SJCRH30 (cell line): Measurements from ENCODE around the gene RTBDN. TPM values are rescaled to one million over a fixed set of nuclear protein-coding genes. Genes with fewer than 3 reads are reported as not detected.
A peak's percentile ranks its signal among the peaks of the same experiment; 100 is the strongest.

ENCODE experiments used
- DNase-seq, 2 experiments: peaks; one replicate each; pipeline ENCODE4 v3.0.0-alpha.2; 2015 to 2020
- H3K27ac ChIP-seq: fragments of 250-450 bp; sonication (Bioruptor Pico); 2 replicates; pipeline ENCODE4 v1.5.1; 2020; ENCODE audit warnings: mild to moderate bottlenecking, moderate library complexity
- H3K27me3 ChIP-seq: fragments of 250-450 bp; sonication (Bioruptor Pico); 2 replicates; pipeline ENCODE4 v1.5.1; 2020; ENCODE audit warnings: mild to moderate bottlenecking, moderate library complexity
- H3K36me3 ChIP-seq: fragments of 250-450 bp; sonication (Bioruptor Pico); 2 replicates; pipeline ENCODE4 v1.5.1; 2020; ENCODE audit warnings: mild to moderate bottlenecking, moderate library complexity
- H3K4me1 ChIP-seq: fragments of 250-450 bp; sonication (Bioruptor Pico); 2 replicates; pipeline ENCODE4 v1.5.1; 2020; ENCODE audit warnings: mild to moderate bottlenecking, moderate library complexity
- H3K4me3 ChIP-seq: fragments of 250-450 bp; sonication (Bioruptor Pico); 2 replicates; pipeline ENCODE4 v1.5.1; 2020; ENCODE audit warnings: mild to moderate bottlenecking, moderate library complexity
- H3K9me3 ChIP-seq: fragments of 250-450 bp; sonication (Bioruptor Pico); replicated peaks from 2 replicates; pipeline ENCODE4 v1.5.1; 2020; ENCODE audit warnings: mild to moderate bottlenecking, moderate library complexity
- total RNA-seq: library from RNA; depleted of rRNA; stranded (reverse); fragments of >200 nt; shearing (Covaris generic); gene quantifications from 2 replicates; pipeline ENCODE4 v1.2.3, GENCODE V29; 2014

Gene RTBDN
- total RNA-seq, 1 experiment from 2014 or later, result 0.45 TPM

GRCh38 chr19:12794196-12794941, 40.0 kb downstream of the RTBDN start:
- DNase-seq, result no peak
- H3K36me3 ChIP-seq, result no peaks in the 10 kb centered on the region

GRCh38 chr19:12793290-12794195, 40.8 kb downstream of the RTBDN start:
- peak overlapping the region; percentile 60 for H3K27ac ChIP-seq
- no peaks in the 10 kb centered on the region for H3K9me3 ChIP-seq
- no peaks in the 10 kb centered on the region for H3K36me3 ChIP-seq
- DNase-seq, result peak; percentile 93 to 98
- H3K4me3 ChIP-seq, result peak overlapping the region; percentile 80
- H3K4me1 ChIP-seq, result peaks cover 16% of the 10 kb centered on the region
- H3K27me3 ChIP-seq, result no peaks in the 10 kb centered on the region

More at GRCh38 chr19:12794196-12794941, 40.0 kb downstream of the RTBDN start:
- no peaks in the 10 kb centered on the region for H3K27me3 ChIP-seq
- H3K9me3 ChIP-seq, result no peaks in the 10 kb centered on the region
- peak overlapping the region; percentile 60; the same call in 1 of the 2 replicates for H3K27ac ChIP-seq
- H3K4me3 ChIP-seq, result peak overlapping the region; percentile 80
- H3K4me1 ChIP-seq, result peaks cover 9% of the 10 kb centered on the region

GRCh38 chr19:12792853-12793289, 41.5 kb downstream of the RTBDN start:
- no peaks in the 10 kb centered on the region for H3K36me3 ChIP-seq
- no peak for DNase-seq
- H3K4me3 ChIP-seq, result peak overlapping the region; percentile 80
- H3K9me3 ChIP-seq, result no peaks in the 10 kb centered on the region
- H3K27ac ChIP-seq, result peak overlapping the region; percentile 18; the same call in 1 of the 2 replicates
- no peaks in the 10 kb centered on the region for H3K27me3 ChIP-seq
- peaks cover 23% of the 10 kb centered on the region for H3K4me1 ChIP-seq

GRCh38 chr19:12792051-12792852, 42.1 kb downstream of the RTBDN start:
- Histone ChIP-seq H3K9me3 (no peaks in the 10 kb centered on the region), H3K4me1 (peaks cover 24% of the 10 kb centered on the region), H3K27me3 (no peaks in the 10 kb centered on the region), H3K27ac (peak overlapping the region; percentile 18; the same call in 1 of the 2 replicates), H3K4me3 (peak overlapping the region; percentile 80), H3K36me3 (no peaks in the 10 kb centered on the region)
- peak; percentile 83 to 85 for DNase-seq

DNA sequence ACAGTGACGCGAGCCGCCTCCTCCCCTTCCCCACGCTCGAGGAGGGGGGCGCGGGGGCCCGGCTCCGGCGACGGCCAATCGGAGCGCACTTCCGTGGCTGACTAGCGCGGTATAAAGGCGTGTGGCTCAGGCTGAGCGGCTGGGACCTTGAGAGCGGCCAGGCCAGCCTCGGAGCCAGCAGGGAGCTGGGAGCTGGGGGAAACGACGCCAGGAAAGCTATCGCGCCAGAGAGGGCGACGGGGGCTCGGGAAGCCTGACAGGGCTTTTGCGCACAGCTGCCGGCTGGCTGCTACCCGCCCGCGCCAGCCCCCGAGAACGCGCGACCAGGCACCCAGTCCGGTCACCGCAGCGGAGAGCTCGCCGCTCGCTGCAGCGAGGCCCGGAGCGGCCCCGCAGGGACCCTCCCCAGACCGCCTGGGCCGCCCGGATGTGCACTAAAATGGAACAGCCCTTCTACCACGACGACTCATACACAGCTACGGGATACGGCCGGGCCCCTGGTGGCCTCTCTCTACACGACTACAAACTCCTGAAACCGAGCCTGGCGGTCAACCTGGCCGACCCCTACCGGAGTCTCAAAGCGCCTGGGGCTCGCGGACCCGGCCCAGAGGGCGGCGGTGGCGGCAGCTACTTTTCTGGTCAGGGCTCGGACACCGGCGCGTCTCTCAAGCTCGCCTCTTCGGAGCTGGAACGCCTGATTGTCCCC, 42.9 kb downstream of the RTBDN start, which contains the start of gene JUNB:
Gene JUNB (plus strand): TSS at position 142 of the 706 bp plus-strand sequence. CDS start 286 bp downstream, at position 428.
- H3K4me1 ChIP-seq, result peaks cover 24% of the 10 kb centered on the region
- no peaks in the 10 kb centered on the region for H3K27me3 ChIP-seq
- H3K27ac ChIP-seq, result peak within 1 kb of the TSS; percentile 20
- peak within 1 kb of the TSS; percentile 80 for H3K4me3 ChIP-seq
- DNase-seq, result peak; percentile 98 to 99
- no peaks in the 10 kb centered on the region for H3K9me3 ChIP-seq
- no peaks in the 10 kb centered on the region for H3K36me3 ChIP-seq

DNA sequence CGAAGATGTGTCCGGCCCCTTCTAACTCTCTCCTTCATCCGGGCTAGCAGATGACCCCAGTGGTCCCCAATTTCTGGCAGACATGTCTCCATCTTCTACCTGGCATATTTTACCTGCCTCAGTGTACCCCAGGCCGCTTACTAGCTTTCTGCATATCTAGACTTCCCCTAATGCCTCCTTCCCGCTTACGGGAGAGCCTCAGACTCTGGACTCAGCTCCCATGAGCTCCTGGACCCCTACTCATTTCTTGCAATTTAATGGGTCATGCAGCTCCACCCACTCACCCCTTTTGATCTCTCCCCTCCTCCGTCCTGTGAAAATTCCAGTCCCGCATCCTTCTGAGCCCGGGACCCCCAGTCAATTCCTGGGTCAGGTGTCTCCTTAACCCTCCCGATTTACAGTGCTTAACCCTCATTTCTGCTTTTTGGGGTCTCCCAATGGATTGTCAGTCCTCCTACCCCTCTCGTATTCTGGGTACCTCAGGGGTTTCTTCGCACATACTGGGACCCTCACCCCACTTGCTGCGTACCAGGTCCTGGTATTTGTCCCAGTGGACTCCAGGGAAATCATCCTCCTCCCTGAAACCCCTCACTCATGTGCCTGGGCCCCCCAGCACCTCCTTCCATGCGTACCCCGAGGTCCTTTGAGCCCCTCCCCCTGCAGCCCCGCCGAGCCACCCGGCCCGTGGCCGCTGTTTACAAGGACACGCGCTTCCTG, 43.6 kb downstream of the RTBDN start:
- peak overlapping the region; percentile 80 for H3K4me3 ChIP-seq
- H3K9me3 ChIP-seq, result no peaks in the 10 kb centered on the region
- no peaks in the 10 kb centered on the region for H3K36me3 ChIP-seq
- H3K4me1 ChIP-seq, result peaks cover 27% of the 10 kb centered on the region
- DNase-seq, result peak in 1 of 2 experiments; percentile 36
- no peak overlapping the region; the same call in 1 of the 2 replicates for H3K27ac ChIP-seq
- no peaks in the 10 kb centered on the region for H3K27me3 ChIP-seq

DNA sequence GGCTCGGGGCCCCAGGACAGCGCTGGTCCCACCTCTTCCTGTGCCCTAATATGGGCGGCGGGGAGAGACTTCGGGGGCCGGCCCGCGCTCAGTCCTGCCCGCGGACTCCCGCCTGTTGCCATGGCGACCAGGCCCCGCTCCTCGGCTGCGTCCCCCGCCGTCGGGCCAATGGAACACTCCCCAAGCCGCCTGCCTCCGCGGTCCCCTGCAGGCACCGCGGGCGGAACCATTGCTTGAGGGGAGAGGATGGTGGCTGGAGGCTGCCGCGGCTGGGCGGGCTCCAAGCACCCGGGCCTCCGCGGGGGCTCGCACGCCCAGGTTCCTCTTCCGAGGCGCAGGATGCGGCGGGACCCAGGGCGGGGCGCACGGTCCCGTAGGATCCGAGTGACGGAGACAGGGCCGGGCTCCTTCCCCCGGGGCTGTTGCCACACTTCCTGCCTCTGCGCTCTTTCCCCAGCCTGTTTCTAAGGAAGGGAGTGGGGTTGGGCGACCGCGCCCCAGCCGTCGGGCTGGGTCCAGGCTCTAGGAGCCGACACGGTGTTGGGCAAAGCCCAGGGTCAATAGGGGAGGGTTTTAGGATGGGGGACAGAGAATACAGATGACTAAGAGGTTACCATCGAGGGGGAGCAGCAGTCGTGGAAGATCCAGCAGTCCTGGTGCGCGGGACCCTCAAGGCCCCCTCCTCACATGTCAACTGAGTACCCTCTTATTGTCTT, 44.3 kb downstream of the RTBDN start:
- Histone ChIP-seq H3K4me3 (peak overlapping the region; percentile 80), H3K27ac (peak overlapping the region; percentile 20), H3K4me1 (peaks cover 34% of the 10 kb centered on the region), H3K9me3 (no peaks in the 10 kb centered on the region), H3K36me3 (no peaks in the 10 kb centered on the region), H3K27me3 (no peaks in the 10 kb centered on the region)
- DNase-seq, result peak; percentile 99

- Histone ChIP-seq H3K36me3 (no peaks in the 10 kb centered on the region), H3K4me3 (peak overlapping the region; percentile 80), H3K27me3 (no peaks in the 10 kb centered on the region), H3K9me3 (no peaks in the 10 kb centered on the region), H3K27ac (peak overlapping the region; percentile 70), H3K4me1 (peaks cover 42% of the 10 kb centered on the region)
- peak; percentile 66 to 69 for DNase-seq
Observed at GRCh38 chr19:12789098-12789903, 45.1 kb downstream of the RTBDN start.

DNA sequence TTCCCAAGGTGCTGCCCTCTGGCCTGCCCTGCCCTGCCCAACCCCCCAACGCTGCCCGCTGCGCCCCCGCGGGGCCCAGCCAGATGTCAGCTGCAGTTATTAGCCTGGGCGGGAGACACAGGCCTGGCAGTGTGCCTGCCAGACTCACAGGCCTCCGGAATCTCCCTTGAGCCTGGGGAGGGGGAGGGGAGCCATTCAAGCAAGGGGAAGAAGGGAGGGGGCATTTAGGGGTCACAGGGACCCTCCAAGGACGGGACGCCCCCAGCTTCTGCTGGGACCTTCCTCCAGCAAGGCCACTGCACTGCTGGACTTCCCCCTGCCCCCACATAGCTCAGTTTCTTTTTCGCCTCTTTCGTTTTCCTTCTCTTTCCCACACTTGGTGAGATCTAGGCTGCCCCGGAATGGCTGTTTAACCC, 45.7 kb downstream of the RTBDN start:
- Histone ChIP-seq H3K4me3 (peak overlapping the region; percentile 80), H3K27me3 (no peaks in the 10 kb centered on the region), H3K36me3 (no peaks in the 10 kb centered on the region), H3K27ac (peak overlapping the region; percentile 70), H3K4me1 (peaks cover 48% of the 10 kb centered on the region), H3K9me3 (no peaks in the 10 kb centered on the region)
- DNase-seq, result peak; percentile 93 to 94

DNA sequence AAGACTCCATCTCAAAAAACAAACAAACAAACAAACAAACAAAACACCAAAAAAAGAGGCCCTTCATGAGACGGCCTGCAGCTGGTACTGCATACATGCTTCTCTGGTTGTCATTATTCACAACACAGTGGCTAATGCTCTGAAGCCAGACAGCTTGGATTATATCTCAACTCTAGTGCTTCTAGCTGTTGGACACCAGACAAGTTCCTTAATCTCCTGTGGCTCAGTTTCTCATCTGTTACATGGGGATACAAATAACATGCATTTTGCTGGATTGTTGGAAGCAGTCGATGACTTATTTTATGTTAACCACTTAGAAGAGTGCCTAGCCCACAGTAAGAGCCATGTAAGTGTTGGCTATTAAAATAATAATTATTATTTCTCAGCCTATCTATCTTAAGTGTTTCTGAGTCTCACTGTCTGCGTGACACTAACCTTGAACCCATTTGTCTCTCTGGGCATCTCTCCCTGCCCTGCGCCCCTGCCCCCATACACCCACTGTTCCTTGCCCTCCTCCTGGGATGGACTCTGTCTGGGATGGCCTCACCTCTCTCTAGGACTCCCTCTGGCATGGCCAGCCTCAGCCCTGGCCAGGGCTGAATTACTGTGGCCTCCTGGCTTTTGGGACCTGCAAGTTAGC, 46.2 kb downstream of the RTBDN start:
- no peak for DNase-seq

GRCh38 chr19:12787458-12787857, 46.9 kb downstream of the RTBDN start:
- DNase-seq, result no peak
- H3K4me1 ChIP-seq, result peaks cover 52% of the 10 kb centered on the region
- H3K27me3 ChIP-seq, result no peaks in the 10 kb centered on the region
- H3K36me3 ChIP-seq, result no peaks in the 10 kb centered on the region
- H3K9me3 ChIP-seq, result no peaks in the 10 kb centered on the region
- no peak overlapping the region for H3K27ac ChIP-seq
- H3K4me3 ChIP-seq, result no peak overlapping the region

More for the DNA sequence above, 46.2 kb downstream of the RTBDN start:
- Histone ChIP-seq H3K9me3 (no peaks in the 10 kb centered on the region), H3K4me1 (peaks cover 52% of the 10 kb centered on the region), H3K27me3 (no peaks in the 10 kb centered on the region), H3K4me3 (peak overlapping the region; percentile 80), H3K27ac (peak overlapping the region; percentile 70), H3K36me3 (no peaks in the 10 kb centered on the region)

- DNase-seq, result no peak
- Histone ChIP-seq H3K4me3 (no peak overlapping the region), H3K9me3 (no peaks in the 10 kb centered on the region), H3K36me3 (no peaks in the 10 kb centered on the region), H3K4me1 (peaks cover 52% of the 10 kb centered on the region), H3K27ac (no peak overlapping the region), H3K27me3 (no peaks in the 10 kb centered on the region)
Observed at GRCh38 chr19:12786952-12787351, 47.4 kb downstream of the RTBDN start.
